NT2/D1 (cell line): Measurements from ENCODE around the gene PPP1R26.
A peak's percentile ranks its signal among the peaks of the same experiment; 100 is the strongest.
"Not testable (repeated sequence)": the region's sequence is repeated elsewhere in the genome, so short reads cannot be mapped to it uniquely, and the experiment has no call there.

Experiments
- DNase-seq: peaks from one replicate; pipeline ENCODE4 v3.0.0-alpha.2; 2011; ENCODE audit warnings: low read depth, low spot score
- H3K27me3 ChIP-seq: 2 replicates; pipeline ENCODE4 v1.6.0; 2011; ENCODE audit warnings: mild to moderate bottlenecking; ENCODE audit not compliant: insufficient read length, insufficient read depth
- H3K36me3 ChIP-seq: 2 replicates; pipeline ENCODE4 v1.6.1; 2011; ENCODE audit warnings: mild to moderate bottlenecking, low read length, mixed read lengths; ENCODE audit not compliant: insufficient read depth, insufficient read length
- H3K4me1 ChIP-seq: 2 replicates; pipeline ENCODE4 v1.5.1; 2011; ENCODE audit not compliant: insufficient read depth, insufficient read length
- H3K4me3 ChIP-seq: 2 replicates; pipeline ENCODE4 v1.5.1; 2011; ENCODE audit warnings: low read depth; ENCODE audit not compliant: insufficient read length
- H3K9ac ChIP-seq: 2 replicates; pipeline ENCODE4 v1.6.0; 2011; ENCODE audit warnings: low read depth; ENCODE audit not compliant: insufficient read length
- H3K9me3 ChIP-seq: 2 replicates; pipeline ENCODE4 v1.5.1; 2011; ENCODE audit warnings: mild to moderate bottlenecking, low read length; ENCODE audit not compliant: insufficient read depth
- SUZ12 ChIP-seq: IDR thresholded peaks from 2 replicates; pipeline ENCODE4 v1.6.1; 2011; ENCODE audit not compliant: insufficient read length, insufficient read depth; ENCODE audit errors: extremely low read depth
- YY1 ChIP-seq: IDR thresholded peaks from 2 replicates; pipeline ENCODE4 v1.6.1; 2011; ENCODE audit not compliant: insufficient read length, insufficient read depth
- ZNF274 ChIP-seq: IDR thresholded peaks from 2 replicates; pipeline ENCODE4 v1.6.1; 2011; ENCODE audit warnings: mild to moderate bottlenecking, low read depth, low read length

PPP1R26 gene, protein sequence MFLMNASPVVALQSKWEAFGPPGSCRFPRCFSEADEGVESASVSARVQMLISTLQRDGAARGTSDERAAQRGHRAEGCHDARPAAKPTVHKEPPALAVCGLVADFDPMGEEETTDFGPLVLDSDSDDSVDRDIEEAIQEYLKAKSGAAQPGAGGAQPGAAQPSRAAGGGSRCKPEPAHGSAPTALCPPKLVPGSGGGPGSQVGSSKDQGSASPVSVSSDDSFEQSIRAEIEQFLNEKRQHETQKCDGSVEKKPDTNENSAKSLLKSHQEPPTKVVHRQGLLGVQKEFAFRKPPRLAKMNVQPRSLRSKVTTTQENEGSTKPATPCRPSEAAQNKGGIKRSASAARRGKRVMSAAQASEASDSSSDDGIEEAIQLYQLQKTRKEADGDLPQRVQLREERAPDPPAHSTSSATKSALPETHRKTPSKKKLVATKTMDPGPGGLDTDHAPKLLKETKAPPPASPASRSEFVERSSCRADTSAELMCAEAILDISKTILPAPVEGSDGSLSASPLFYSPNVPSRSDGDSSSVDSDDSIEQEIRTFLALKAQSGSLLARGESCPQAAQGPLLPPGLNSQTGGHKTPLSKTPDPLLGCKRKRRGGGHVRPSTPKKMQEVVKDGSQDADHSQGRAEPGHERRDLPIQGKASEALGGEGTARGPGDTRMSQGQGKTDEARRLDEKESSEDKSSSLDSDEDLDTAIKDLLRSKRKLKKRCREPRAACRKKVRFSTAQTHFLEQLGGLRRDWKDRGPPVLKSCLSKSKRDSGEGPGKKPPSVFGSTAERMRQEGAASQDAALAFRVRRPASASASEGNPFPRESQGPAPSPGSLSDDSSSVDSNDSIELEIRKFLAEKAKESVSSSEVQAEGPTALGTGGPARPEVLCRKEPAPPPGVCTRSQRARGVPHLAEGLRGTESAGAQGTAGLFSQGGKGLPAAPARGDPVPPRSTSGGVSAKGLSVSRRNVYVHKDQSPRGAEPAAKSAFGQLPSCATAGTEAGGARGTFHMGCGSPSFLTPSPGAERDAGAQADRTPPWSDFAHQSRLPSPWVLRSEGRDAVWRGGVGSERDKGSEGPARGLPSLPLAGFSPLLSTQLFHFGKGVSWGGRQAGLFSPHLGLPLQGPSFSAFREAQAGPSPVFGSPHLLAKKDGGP (N-terminal part only)

DNA sequence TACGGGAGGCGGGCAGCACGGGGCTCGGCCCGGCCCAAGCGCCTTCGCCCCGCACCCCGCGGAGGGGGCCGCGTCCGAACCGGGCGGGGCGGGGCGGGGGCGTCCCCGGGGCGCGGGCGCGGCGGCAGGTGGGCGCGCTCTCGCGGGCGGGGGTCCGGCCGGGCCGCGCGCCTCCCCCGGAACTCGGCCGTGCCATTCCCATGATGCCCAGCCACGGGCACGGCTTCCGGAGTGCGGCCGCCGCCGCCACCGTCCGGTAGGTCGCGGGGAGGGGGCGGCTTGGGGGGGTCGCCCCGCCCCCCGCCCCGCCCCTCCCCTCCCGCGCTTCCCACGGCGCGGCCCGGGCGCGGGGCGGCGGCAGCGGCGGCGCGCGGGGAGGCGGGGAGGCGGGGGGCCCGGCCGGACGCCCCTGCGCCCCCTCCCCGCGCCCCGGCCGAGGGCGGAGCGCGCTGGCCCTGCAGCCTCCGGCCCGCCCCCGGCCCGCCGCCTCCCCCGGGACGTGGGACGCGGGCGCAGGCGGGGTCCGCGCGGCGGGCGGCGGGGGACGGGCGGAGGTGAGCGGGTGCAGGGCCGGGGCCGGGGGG lies at the start of gene PPP1R26:
Gene PPP1R26, plus strand, starts transcription at position 314 of the 584 bp plus-strand sequence. CDS start 4,729 bp downstream, outside the sequence.
- H3K36me3 ChIP-seq = peaks cover 29% of the 10 kb centered on the region
- peak within 1 kb of the TSS; percentile 79 for H3K4me3 ChIP-seq
- peaks cover 2% of the 10 kb centered on the region for H3K4me1 ChIP-seq
- H3K9ac ChIP-seq = peak within 1 kb of the TSS; percentile 90
- no peak for DNase-seq
- H3K27me3 ChIP-seq = no peaks in the 10 kb centered on the region
- TF ChIP-seq SUZ12 (no peak), YY1 (no peak), ZNF274 (no peak)
- no peaks in the 10 kb centered on the region for H3K9me3 ChIP-seq

DNA sequence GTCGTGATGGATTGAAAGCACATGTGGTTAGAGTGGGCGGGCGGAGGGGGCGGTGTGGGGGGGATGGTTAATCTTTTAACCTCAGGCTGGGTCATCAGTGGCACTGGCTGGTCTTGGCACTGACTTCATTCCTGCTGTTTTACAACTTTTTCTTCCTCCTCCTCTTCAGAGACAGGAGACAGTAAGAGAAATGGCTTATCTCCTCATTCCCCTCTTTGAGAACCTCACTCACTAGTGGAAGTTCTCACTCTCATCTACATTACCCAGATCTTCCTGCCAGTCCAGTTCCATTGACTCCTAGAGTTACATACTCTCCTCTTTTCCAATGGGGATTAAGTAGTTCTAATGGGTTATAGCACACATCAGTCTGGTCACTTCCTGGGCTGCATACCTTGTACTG lies 42.3 kb upstream of the PPP1R26 start:
- Histone ChIP-seq H3K36me3 (no peaks in the 10 kb centered on the region), H3K4me3 (no peak overlapping the region), H3K4me1 (no peaks in the 10 kb centered on the region), H3K9ac (no peak overlapping the region), H3K9me3 (peaks cover 6% of the 10 kb centered on the region; the same call in 1 of the 2 replicates), H3K27me3 (no peaks in the 10 kb centered on the region)
- TF ChIP-seq YY1 (no peak), SUZ12 (no peak), ZNF274 (no peak)
- DNase-seq = no peak

DNA sequence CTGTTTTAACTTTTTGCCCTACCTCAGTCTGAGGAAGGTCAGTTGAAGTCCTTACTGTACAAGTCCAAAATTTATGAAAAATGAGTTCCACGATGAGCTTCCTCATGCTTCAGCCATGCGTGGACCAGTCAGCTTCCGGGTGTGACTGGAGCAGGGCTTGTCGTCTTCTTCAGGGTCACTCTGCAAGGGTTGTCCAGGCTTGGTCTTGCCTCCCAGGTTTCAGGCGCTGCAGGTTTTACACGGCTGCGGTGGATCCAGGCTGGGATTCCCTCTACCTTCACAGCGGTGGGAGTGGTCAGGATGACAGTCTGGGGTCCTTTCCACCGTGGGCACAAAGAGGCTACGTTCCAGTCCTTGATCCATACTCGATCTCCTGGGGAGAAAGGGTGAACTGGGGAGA lies 41.9 kb upstream of the PPP1R26 start:
- not testable (repeated sequence) for H3K4me1 ChIP-seq, H3K9ac ChIP-seq, DNase-seq, H3K27me3 ChIP-seq, H3K9me3 ChIP-seq, H3K4me3 ChIP-seq, H3K36me3 ChIP-seq

DNA sequence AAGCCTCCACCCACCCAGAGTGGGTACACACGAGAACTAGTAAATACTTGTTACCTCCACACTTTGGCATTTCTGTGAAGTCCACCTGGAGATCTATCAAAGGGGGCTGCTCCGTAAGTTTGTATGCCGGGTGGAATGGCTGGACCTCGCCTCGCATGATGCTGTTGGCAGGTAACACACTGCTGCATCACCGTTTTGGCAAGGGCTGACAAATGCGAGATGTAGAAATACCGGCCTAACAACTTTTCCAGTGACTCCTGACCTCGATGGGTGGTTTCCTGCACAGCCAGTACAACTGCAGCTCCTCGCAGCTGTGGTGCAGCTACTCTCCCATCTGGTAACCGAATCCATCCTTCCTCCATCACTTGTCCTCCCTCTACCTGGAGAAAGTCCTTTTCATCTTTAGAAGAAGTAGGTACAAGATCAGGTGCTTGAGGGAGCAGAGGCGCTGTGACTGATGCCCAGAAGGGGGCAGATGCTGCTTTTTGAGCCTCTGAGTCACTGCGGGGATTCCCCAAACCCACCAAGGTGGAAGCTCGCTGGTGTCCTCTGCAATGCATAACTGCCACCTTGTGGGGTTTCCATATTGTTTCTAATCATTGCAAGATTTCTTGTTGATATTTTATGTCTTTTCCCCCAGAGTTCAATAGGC lies 40.9 kb upstream of the PPP1R26 start:
- not testable (repeated sequence) for H3K36me3 ChIP-seq, DNase-seq, H3K4me3 ChIP-seq, H3K9ac ChIP-seq, H3K27me3 ChIP-seq, H3K9me3 ChIP-seq, H3K4me1 ChIP-seq

DNA sequence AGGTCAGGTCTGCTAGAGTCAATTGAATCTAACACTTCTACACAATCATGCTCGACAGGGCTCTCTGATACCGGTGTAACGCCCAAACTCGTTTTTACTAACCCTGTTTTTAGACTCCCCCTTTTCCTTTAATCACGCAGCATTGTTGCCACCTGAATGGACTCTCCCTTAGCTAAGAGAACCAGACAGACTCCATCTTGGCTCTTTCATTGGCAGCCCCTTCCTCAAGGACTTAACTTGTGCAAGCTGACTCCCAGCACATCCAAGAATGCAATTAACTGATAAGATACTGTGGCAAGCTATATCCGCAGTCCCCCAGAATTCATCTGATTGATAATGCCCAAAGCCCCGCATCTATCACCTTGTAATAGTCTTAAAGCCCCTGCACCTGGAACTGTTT lies 40.1 kb upstream of the PPP1R26 start:
- not testable (repeated sequence) for DNase-seq, H3K9ac ChIP-seq, H3K9me3 ChIP-seq, H3K4me1 ChIP-seq, H3K4me3 ChIP-seq, H3K27me3 ChIP-seq, H3K36me3 ChIP-seq

DNA sequence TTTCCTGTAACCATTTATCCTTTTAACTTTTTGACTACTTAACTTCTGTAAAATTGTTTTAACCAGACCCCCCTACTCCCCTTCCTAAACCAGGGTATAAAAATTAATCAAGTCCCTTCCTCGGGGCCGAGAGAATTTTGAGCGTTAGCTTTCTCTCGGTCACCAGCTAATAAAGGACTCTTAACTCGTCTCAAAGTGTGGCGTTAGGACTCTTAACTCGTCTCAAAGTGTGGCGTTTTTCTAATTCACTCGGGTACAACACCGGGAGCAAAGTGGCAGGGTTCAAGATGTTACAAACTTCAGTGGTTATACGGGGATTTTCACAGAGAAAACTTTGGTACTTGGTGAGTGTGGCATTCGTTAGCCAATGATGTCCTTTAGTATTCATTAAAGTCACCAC lies 39.7 kb upstream of the PPP1R26 start:
- no peak for DNase-seq
- TF ChIP-seq ZNF274 (no peak), SUZ12 (no peak), YY1 (no peak)
- Histone ChIP-seq H3K36me3 (no peaks in the 10 kb centered on the region), H3K4me3 (no peak overlapping the region), H3K4me1 (peaks cover 2% of the 10 kb centered on the region), H3K9me3 (peaks cover 6% of the 10 kb centered on the region; the same call in 1 of the 2 replicates), H3K9ac (no peak overlapping the region), H3K27me3 (no peaks in the 10 kb centered on the region)

DNA sequence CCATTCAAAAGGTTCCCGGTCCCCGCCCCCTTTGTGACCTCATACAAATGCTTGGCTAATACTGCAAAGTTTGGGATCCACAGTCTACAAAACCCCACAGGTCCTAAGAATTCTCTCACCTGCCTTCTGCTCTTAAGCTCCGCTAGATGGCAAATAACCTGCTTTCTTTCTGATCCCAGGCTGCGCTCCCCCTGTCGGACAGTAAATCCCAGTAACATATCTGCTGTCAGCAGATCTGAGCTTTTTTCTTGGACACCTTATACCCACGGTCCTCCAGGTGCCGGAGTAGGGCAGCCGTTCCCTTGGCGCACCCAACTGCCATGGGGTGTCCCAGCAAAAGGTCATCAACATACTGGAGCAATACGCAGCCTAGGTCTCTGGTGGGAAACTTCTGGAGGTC lies 39.0 kb upstream of the PPP1R26 start:
- Histone ChIP-seq H3K4me3 (no peak overlapping the region), H3K27me3 (no peaks in the 10 kb centered on the region), H3K4me1 (peaks cover 2% of the 10 kb centered on the region), H3K9me3 (peaks cover 6% of the 10 kb centered on the region; the same call in 1 of the 2 replicates), H3K36me3 (no peaks in the 10 kb centered on the region), H3K9ac (no peak overlapping the region)
- TF ChIP-seq SUZ12 (no peak), ZNF274 (no peak), YY1 (no peak)
- no peak for DNase-seq

DNA sequence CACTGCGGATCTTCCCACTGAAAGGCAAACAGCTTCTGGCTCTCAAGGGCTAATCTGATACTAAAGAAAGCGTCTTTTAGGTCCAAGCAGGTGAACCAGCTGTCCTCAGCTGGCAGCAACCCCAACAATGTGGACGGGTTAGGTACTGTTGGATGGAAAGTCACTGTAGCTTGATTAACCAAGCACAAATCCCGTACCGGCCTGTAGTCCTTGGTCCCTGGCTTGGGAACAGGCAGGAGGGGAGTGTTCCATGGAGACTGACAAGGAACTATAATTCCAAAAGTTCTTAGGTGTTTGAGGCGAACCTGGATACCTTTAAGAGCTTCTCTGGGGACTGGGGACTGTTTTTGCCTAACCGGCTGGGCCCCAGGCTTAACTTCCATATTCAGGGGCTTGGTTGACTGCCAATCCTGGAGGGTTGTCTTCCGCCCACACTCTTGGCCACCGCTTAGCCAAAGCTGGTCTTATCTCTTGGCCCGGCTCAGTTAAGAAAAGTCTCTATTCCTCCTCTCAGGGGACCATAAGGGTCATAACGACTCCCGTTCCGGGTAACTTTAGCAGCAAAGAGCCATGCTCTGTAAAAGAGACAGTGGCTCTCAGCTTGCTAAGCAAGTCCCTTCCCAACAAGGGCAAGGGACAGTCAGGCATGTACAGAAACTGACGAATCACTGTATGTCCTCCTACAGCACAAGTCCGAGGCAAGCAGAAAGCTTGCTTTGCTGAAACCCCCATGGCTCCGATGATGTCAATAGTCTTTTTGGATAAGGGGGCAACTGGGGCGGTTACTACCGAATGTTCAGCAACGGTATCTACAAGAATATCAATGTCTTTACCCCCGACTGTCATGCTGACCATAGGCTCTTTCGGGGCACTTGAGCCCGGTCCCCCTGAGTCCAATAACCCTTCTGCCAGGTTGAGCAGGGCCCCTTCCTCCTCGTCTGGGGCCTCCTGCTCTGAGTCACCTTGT lies 38.2 kb upstream of the PPP1R26 start:
- not testable (repeated sequence) for H3K36me3 ChIP-seq, H3K4me3 ChIP-seq, DNase-seq, H3K27me3 ChIP-seq, H3K4me1 ChIP-seq, H3K9ac ChIP-seq, H3K9me3 ChIP-seq
